T1000 (cell line): Measurements from ENCODE around the gene PDCD11.
"Not testable (repeated sequence)": the region's sequence is repeated elsewhere in the genome, so short reads cannot be mapped to it uniquely, and the experiment has no call there.

Experiments
- DNase-seq: peaks from one replicate; lab custom pipeline; 2025; ENCODE audit warnings: mixed read lengths; lab: John Stamatoyannopoulos, UW

PDCD11 gene

DNA sequence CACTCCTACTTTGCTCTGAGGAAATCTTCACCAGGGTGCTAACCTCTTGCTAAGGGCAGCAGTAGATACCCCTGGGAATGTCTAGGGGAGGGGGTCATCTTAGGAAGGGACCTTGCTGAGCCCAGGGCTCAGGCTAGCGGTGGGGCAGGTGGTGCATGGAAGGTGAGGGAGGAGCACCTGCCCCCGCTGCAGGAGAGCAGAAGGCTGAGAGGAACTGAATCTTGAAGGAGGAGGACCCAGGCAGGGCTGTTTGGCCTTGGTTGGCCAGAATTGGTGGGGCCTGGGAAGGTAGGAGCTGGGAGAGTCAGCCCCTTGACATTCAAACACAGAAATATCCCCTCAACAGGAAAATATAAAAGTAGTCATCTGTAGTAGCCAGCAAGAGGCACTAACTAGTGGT lies 75.6 kb downstream of the PDCD11 start:
- DNase-seq, result no peak

DNA sequence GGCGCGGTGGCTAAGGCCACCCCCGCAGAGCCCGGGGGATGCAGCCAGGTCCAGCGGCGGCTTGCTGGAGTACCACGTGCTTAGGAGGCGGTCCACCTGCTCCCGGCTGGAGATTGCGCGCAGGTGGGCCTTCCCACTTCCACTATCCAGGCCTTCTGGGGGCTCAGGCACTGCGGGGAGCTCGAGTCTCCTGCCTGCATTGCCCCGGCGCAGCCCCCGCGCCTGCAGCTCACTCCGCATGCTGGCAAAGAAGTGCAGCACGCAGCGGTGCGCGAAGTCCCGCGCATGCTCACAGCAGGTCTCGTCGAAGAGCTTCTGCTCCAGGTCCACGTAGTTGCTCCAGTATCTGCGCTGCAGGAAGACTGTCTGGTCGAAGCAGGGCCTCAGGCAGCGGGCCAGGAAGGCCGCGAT lies 76.8 kb downstream of the PDCD11 start:
- DNase-seq, result no peak

DNA sequence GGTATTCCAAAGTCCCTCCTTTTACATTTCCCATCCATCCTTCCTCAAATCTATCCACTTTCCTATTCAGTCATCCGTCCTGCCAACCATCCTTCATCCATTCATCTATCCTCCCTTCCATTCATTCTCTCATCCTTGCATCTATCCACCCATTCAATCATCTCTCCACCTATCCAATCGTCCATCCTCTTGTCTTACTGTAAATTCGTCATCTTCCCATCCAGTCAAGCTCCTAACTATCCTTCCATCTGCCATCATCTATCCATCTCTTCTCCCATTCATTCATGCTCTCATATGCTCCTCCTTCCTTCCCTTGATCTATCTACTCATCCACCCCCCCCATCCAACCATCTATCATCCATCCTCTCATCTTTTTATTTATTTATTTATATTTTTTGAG lies 77.7 kb downstream of the PDCD11 start:
- DNase-seq, result no peak

DNA sequence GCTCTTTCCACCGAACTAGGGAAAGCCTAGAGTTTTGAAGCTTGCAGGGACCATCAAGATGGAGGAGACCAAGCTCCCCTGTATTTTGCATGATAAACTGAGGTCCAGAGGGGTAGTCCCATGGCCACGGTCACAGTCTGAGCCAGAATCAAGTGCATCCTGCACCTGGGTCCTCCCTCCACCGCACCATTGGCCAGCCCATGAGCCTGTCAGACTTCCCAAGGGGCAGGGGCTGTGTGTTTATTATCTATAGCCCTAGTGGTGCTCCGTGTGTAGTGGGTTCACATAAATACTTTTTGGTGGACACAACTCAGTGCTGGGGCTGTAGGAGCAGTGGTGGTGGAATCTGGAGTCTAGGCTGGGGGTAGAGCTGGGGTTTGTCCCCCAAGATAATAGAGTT lies 79.0 kb downstream of the PDCD11 start:
- DNase-seq, result no peak

DNA sequence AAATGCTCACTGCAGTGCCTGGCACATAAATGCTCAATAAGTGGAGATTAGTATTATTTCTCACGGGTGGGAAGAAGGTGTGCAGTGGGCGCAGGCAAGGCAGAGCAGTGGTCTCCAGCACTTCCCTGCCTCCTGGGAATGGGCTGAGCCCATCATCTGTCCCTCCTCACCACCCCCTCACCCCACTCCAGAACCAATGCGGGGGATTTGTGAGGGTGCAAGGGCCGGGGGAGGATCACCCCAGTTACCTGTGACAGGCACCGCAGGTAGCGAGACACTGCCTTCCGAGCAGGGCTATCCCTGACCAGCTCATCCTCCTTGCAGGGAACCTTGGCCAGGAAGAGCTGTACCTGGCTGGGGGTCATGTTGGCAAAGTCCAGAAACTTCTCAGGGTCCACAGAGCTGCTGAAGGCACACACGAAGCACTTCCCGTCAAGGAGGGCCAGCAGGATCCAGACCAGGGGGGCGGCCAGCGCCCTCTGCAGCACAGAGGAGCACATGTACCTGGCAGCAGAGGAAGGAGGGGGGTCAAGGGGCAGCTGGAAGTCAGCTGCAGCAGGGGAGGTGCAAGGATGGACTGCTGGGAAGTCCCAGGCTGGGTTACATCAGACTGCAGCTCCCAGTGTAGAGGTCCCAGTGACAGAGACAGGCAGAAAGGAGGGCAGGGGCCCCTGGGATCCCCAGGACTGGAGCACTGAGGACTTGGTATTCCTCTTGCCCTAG lies 79.8 kb downstream of the PDCD11 start:
- no peak for DNase-seq

DNA sequence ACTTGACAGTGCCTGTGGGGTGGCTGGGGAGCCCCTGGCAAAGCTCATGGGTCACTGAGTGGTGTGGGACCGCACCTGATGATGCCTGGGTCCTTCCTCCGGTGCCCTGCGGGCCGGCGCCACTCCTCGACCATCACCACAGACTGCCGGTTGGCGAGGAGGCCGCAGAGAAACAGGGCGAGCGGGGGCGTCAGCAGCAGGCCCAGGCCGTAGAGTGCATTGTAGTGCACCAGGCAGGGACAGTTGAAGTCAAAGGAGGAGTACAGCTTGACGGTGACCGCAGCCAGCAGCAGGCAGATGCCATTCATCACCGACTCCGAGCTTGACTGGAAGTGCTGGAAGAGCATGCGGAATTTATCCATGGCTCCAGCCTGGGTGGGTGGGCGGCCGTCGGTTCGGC lies 82.2 kb downstream of the PDCD11 start:
- DNase-seq, result no peak

DNA sequence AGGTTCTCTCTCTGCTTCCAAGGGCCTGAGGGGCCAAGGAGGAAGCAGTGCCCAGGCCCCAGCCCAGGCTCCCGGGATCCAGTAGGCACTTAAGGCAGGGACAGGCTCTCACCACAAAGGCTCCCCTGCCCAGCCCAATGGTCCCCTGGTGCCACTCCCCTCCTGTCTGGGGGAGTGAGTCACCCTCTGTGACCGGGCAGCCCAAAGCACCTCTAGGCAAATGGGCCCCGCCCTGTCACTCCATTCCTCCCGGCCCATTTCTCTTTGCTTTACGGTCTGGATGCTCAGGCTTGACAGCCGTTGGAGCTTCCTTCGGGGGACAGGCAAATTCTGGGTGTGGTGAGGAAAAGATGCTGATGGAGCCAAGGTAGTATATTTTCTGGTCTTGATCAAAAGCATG lies 82.7 kb downstream of the PDCD11 start, which contains the start of gene CALHM3:
CALHM3 (minus strand) TSS at position 106 of the 400 bp plus-strand sequence. CDS start 208 bp downstream, outside the sequence.
- DNase-seq, result peak; percentile 34

DNA sequence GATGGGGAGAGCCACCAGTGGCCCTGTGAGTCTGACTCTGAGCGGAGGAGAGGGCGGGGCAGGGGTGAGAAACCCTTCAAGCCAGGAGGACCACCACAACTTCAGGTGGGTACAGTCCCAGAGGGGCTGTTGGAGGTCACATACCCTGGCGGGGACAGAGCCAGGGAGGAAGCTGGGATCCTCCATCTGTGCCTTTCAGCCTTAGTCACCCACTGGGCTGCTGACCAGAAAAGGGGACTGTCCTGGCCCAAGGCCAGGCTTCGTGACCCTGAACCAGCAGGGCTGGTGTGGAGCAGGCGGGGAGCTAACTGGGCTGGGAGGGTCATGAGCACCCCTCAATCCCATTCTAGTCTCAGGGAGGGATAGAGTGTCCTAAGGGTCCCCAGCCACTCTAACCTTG lies 84.1 kb downstream of the PDCD11 start:
- no peak for DNase-seq

DNA sequence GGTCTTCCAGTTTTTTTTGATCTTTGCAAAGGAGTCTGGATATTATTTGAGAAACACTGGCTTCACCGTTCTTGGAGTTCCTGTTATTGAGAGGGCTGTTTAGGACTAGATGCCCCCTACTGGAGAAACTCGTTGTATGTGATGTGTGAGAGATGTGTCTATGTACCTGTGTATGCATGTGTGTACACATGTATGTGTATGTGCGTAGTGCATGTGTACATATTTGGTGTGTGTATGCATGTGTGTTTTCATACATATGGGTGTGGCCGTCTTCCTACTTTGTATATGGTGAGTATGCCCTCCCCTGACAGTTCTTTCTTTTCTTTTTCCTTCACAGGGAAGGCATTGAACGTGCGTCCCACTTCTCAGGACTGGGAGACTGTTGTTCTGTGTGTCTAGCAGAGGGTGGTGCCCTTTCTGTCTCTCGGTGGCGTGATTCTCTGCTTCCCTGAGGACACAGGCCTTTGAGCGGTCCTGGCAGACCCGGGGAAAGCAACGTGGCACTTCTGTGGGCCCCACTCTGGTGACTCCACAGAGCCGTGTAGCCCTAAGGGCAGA lies 85.6 kb downstream of the PDCD11 start:
- DNase-seq, result no peak

DNA sequence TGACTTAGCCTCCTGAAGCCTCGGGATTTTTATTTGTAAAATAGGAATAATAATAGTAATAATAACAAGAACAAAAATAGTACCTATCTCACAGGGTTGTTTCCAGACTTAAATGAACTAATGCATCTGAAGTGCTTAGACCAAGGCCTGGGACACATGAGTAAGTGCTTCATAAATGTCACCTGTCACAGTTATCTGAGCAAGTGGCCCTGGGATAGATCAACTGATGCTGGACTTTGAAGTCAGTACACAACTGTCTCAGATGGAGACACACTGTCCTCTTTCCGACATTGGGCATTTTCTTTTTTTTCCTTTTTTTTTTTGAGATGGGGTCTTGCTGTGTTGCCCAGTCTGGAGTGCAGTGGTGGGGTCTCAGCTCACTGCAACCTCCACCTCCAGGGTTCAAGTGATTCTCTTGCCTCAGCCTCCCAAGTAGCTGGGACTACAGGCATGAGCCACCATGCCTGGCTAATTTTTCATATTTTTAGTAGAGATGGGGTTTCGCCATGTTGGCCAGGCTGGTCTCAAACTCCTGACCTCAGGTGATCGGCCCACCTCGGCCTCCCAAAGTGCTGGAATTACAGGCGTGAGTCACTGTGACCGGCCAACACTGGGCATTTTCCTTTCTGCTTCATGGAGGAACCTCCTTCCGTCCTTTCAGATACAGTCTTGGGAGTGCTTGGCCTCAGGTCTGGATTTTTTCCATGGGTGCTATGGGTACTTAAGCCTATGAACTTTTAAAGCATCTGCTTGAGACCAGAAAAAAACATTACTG lies 90.4 kb downstream of the PDCD11 start:
- not testable (repeated sequence) for DNase-seq

DNA sequence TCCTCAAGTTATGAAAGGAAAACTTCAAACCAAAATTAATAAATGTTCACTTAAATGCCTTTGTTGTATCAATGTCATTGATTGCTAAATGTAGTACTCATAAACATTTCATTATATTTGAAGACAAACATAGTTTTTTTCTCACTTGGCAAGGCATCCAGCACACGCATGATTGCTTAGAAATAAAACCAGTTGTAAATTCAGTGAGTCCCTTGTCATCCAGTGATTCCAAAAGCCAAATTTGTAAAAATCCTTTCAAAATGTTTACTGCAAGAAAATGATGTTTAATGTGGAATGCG lies 90.9 kb downstream of the PDCD11 start:
- no peak for DNase-seq

DNA sequence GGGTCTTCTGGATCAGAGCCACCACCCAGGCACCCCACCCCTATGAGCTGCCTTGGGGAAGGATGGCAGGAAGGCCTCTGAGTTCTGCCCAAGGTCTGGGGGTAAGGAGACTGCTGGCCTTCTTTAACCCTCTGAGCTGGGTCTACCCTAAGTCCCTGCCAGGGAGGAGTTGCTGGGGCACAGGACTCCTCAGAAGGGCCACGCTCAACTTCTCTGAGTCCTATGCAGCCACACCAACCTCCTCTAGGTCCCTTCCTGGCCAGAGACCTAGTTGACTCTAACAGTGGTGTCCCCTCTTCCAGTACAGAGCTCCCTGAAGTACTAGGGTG lies 94.5 kb downstream of the PDCD11 start:
- DNase-seq, result no peak

DNA sequence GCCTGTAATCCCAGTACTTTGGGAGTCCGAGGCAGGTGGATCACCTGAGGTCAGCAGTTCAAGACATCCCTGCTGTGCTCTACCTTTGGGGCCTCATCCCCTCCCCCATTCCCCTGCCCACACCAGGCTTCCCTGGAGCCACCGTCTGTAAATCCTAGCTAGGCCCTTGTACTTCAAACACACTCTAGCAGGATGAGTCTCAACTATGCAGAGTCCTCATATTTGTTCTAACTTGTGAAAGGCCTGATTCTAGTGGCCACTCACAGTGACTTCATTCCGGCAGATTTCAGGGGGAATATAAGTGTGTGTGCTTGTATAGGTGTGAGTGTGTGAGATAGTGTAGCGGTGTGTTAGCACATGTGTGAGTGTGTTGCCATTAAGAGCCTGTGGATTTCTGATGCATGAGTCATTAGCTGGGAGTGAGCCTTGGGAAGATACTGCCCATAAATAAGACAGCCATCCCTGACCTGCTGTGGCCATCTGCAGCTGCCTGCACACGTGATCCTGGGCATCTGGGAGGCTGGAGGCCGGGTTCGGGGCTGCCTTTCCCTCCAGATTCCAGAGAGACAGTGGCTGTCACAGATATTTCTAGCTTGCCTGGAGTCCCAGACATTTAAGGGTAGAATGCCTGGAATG lies 95.4 kb downstream of the PDCD11 start:
- peak; percentile 53 for DNase-seq

DNA sequence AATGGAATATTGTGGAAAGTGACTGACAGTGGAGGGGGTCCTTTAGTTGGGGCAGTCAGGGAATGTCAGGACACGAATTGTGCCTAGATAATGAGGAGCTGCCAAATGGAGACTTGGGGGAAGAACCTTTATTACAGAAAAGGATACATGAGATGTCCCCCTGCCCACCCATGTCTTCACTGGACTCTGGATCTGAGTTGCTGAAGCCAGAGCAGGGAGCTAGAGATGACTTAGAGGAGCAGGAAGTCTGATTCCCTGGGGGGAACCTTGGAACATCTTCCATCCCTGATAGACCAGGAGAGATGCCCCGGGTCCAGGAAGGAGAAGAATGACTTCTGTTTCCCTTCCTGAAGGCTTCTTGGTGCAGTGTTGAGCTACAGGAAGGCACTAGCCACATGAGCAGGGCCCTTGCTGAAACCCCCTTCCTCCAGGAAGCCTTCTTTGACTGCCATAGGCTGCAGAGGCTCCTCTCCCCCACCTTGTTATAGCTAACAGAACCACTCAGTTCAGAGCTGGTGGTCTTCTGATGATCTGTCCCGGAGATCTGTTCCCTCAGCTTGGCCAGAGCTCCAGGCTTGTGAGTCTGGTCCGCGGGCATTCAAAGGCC lies 96.3 kb downstream of the PDCD11 start:
- DNase-seq, result no peak

DNA sequence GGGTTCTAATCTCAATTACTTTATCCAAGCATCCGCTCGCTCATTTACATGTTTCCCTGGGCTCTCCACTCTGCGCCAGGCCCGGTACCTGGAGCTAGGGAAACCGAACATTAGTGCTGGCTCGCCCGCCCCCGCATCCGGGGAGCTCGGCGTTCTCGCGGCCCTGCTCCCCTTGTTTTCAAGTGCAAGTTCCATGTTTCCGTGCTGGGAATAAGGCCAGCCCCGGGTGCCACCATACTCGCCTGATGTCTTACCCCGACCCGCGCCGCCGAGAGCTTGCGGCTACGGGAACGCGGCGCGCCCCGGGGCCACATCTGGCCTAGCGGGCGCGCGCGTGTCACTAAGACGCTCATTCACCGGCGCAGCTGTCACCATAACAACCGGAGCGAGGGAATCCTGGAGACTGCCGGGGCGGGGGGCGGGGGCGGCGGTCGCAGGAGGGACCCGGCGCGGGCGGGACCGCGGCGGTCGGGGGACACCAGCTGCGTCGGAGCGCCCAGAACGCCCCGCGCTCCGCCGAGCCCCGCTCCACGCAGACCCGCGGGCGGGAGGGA lies 97.0 kb downstream of the PDCD11 start, which contains the start of gene NEURL1:
NEURL1 (plus strand) TSS at position 344 of the 554 bp plus-strand sequence. CDS start 683 bp downstream, outside the sequence.
- no peak for DNase-seq

DNA sequence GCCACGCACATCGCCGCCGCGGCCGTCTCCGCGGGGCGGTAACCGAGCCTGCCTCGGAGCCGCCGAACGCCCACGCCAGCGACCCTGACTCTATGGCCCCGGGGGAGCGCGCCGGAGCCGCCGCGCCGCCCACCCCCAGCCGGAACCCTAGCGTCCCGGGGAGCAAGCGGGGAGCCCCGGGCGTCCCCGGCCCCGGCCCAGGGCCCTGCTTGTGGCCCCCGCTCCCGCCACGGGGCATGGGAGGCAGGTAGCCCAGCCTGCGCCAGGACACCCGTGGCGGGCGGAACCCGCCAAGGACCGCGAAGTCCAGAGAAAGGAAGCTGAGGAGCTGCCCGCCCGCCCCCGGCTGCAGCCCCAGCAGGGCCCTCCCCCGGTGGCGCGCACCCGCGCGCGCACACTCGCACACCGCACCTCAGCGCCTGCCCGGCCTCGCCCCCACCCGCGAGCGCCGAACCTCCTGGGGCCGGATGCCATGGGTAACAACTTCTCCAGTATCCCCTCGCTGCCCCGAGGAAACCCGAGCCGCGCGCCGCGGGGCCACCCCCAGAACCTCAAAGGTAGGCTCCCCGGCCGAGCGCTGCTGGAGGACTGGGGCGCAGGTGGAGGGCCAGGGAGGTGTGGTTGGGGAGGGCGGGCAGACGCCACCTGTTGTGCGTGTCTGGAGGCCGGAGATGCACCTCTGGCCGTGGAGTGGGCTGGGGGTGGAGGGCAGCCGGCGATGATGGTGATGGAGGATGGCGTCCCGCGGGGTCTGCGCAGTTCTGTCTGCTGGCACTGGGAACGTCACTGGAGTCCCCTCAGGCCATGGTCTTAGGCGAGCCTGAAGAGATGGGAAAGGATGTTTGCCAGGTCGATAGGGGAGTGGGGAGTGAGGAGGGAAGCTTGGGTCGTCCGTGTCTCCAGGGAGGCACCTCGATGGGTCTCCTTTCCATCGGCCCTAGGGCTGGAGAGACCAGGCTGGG lies 97.8 kb downstream of the PDCD11 start:
- no peak for DNase-seq

DNA sequence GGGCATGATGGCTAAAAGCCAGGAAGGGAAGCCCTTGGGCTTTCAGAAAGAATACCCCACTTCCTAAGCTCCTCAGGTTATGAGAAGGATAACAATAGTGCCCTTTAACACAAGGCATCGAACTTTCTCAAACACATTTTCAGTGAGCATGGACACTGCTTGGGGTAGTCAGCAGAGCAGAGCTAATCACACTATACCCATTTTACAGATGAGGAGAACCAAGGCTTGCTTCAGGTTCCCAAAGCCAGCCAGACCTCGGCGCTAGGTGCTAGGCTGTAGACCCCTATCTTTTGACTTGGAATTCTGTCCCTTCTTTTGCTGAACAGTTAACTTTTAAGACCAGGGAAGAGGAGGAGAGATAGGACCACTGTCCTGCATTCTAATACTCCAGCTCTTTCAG lies 98.9 kb downstream of the PDCD11 start:
- DNase-seq, result no peak
